HEK293 (cell line): Measurements from ENCODE around the gene KCNMA1.
A peak's percentile ranks its signal among the peaks of the same experiment; 100 is the strongest.

Experiments
- CTCF ChIA-PET: fragments of 350-600 bp; formaldehyde crosslinking; extraction: SDS; loops from one replicate; lab custom pipeline; 2021; ENCODE audit warnings: antibody characterized with exemption; lab: Yijun Ruan, JAX
- POLR2A ChIA-PET: fragments of 300-600 bp; formaldehyde crosslinking; extraction: SDS; loops from one replicate; lab custom pipeline; 2020; ENCODE audit warnings: antibody characterized with exemption, inconsistent platforms; lab: Yijun Ruan, JAX
- H3K27ac ChIP-seq: fragments of 200-500 bp; sonication (Bioruptor generic); 2 replicates; pipeline ENCODE4 v1.5.1; 2014; ENCODE audit warnings: low read depth, low read length, control low read depth, inconsistent platforms; ENCODE audit errors: extremely low read depth
- H3K36me3 ChIP-seq, 2 experiments: fragments of 200-500 bp in 1 of 2; sonication (Bioruptor generic) in 1 of 2; 1 replicate in 1 of 2; 2 replicates in 1 of 2; pipeline ENCODE4 v1.5.1; 2014 to 2017; ENCODE audit warnings: inconsistent platforms in 2 of 2, low read length in 2 of 2; ENCODE audit not compliant: control insufficient read depth in 2 of 2, insufficient read depth in 1 of 2
- H3K4me1 ChIP-seq: fragments of 200-500 bp; sonication (Bioruptor generic); 2 replicates; pipeline ENCODE4 v1.5.1; 2014; ENCODE audit warnings: mild to moderate bottlenecking, low read length, inconsistent platforms; ENCODE audit not compliant: control insufficient read depth, insufficient read depth
- H3K4me3 ChIP-seq: 2 replicates; pipeline ENCODE4 v1.5.1; 2011; ENCODE audit warnings: low read depth, mild to moderate bottlenecking, control low read depth, low read length, moderate library complexity
- H3K9me3 ChIP-seq: fragments of 200-500 bp; sonication (Bioruptor generic); 2 replicates; pipeline ENCODE4 v1.5.1; 2014; ENCODE audit warnings: low read depth, low read length, inconsistent platforms; ENCODE audit not compliant: control insufficient read depth, insufficient read depth
- GLIS1 ChIP-seq: fragments of 450-650 bp; formaldehyde crosslinking; IDR thresholded peaks from 2 replicates; pipeline ENCODE4 v1.5.1; 2016; ENCODE audit warnings: missing biosample characterization, missing genetic modification characterization
- SCRT1 ChIP-seq: fragments of 450-650 bp; formaldehyde crosslinking; IDR thresholded peaks from 2 replicates; pipeline ENCODE4 v1.5.1; 2016; ENCODE audit warnings: missing biosample characterization, missing genetic modification characterization, borderline replicate concordance
- ZBTB11 ChIP-seq: fragments of 450-650 bp; formaldehyde crosslinking; conservative IDR thresholded peaks from 2 replicates; pipeline ENCODE4 v1.5.1; 2016; ENCODE audit warnings: low read depth, missing biosample characterization, missing genetic modification characterization
- ZBTB48 ChIP-seq: fragments of 450-650 bp; formaldehyde crosslinking; IDR thresholded peaks from 2 replicates; pipeline ENCODE4 v1.5.1; 2016; ENCODE audit warnings: missing biosample characterization, missing genetic modification characterization
- ZFHX2 ChIP-seq: fragments of 450-650 bp; formaldehyde crosslinking; conservative IDR thresholded peaks from 2 replicates; pipeline ENCODE4 v1.5.1; 2016; ENCODE audit warnings: missing biosample characterization, missing genetic modification characterization
- ZFP3 ChIP-seq: fragments of 450-650 bp; formaldehyde crosslinking; IDR thresholded peaks from 2 replicates; pipeline ENCODE4 v1.5.1; 2016; ENCODE audit warnings: low read depth, missing biosample characterization, missing genetic modification characterization
- ZNF112 ChIP-seq: fragments of 450-650 bp; formaldehyde crosslinking; IDR thresholded peaks from 2 replicates; pipeline ENCODE4 v1.5.0; 2017; ENCODE audit warnings: missing biosample characterization, missing genetic modification characterization
- ZNF155 ChIP-seq: fragments of 450-650 bp; formaldehyde crosslinking; IDR thresholded peaks from 2 replicates; pipeline ENCODE4 v1.5.1; 2016; ENCODE audit warnings: missing biosample characterization, missing genetic modification characterization
- ZNF274 ChIP-seq, 2 experiments: fragments of 200-500 bp in 1 of 2; fragments of 450-650 bp in 1 of 2; sonication (Bioruptor generic) in 1 of 2; formaldehyde crosslinking in 1 of 2; IDR thresholded peaks; 2 replicates each; pipeline versions ENCODE4 v1.5.1 to v1.6.1; 2014 to 2016; ENCODE audit warnings: borderline replicate concordance in 1 of 2, inconsistent platforms in 1 of 2, low read length in 1 of 2, missing biosample characterization in 1 of 2, missing genetic modification characterization in 1 of 2
- ZNF280C ChIP-seq: fragments of 450-650 bp; formaldehyde crosslinking; IDR thresholded peaks from 2 replicates; pipeline ENCODE4 v1.5.1; 2016; ENCODE audit warnings: missing biosample characterization, missing genetic modification characterization
- ZNF488 ChIP-seq: fragments of 450-650 bp; formaldehyde crosslinking; IDR thresholded peaks from 2 replicates; pipeline ENCODE4 v1.5.1; 2016; ENCODE audit warnings: missing biosample characterization, missing genetic modification characterization
- ZNF530 ChIP-seq: fragments of 450-650 bp; formaldehyde crosslinking; IDR thresholded peaks from 2 replicates; pipeline ENCODE4 v1.5.1; 2016; ENCODE audit warnings: low read depth, missing biosample characterization, missing genetic modification characterization
- ZNF664 ChIP-seq: fragments of 450-650 bp; formaldehyde crosslinking; IDR thresholded peaks from 2 replicates; pipeline ENCODE4 v1.5.1; 2016; ENCODE audit warnings: missing biosample characterization, missing genetic modification characterization
- TF ChIP-seq, protein P1 (sequence below): fragments of 450-650 bp; formaldehyde crosslinking; IDR thresholded peaks from 2 replicates; pipeline ENCODE4 v1.5.1; 2016; ENCODE audit warnings: missing biosample characterization, missing genetic modification characterization
- TF ChIP-seq, protein P2 (sequence below): fragments of 450-650 bp; formaldehyde crosslinking; IDR thresholded peaks from 2 replicates; pipeline ENCODE4 v1.5.1; 2016; ENCODE audit warnings: missing biosample characterization, missing genetic modification characterization
- TF ChIP-seq, protein P3 (sequence below): fragments of 450-650 bp; formaldehyde crosslinking; IDR thresholded peaks from 2 replicates; pipeline ENCODE4 v1.5.1; 2016; ENCODE audit warnings: missing biosample characterization, missing genetic modification characterization, borderline replicate concordance

The KCNMA1 gene

GRCh38 chr10:77319557-77319956 lies 318.1 kb downstream of the KCNMA1 start:
- TF ChIP-seq ZNF280C (tag by site-specific recombination) (no peak), ZFHX2 (tag by site-specific recombination) (peak; percentile 31; the same call in 1 of the 2 replicates), GLIS1 (tag by site-specific recombination) (peak; percentile 61), ZNF274 (IDR thresholded peaks at IDR 0.05; ENCODE audit: low read length) (no peak), ZNF274 (tag by site-specific recombination; IDR thresholded peaks at IDR 0.05; ENCODE audit: borderline replicate concordance) (no peak), ZFP3 (tag by site-specific recombination) (no peak), ZNF530 (tag by site-specific recombination) (no peak), SCRT1 (tag by site-specific recombination) (no peak), ZNF664 (tag by site-specific recombination) (no peak), ZBTB48 (no peak), ZNF155 (tag by site-specific recombination) (no peak), ZNF488 (tag by site-specific recombination) (no peak), ZBTB11 (tag by site-specific recombination) (no peak), ZNF112 (tag by site-specific recombination) (no peak)
- TF ChIP-seq, protein P1, sequence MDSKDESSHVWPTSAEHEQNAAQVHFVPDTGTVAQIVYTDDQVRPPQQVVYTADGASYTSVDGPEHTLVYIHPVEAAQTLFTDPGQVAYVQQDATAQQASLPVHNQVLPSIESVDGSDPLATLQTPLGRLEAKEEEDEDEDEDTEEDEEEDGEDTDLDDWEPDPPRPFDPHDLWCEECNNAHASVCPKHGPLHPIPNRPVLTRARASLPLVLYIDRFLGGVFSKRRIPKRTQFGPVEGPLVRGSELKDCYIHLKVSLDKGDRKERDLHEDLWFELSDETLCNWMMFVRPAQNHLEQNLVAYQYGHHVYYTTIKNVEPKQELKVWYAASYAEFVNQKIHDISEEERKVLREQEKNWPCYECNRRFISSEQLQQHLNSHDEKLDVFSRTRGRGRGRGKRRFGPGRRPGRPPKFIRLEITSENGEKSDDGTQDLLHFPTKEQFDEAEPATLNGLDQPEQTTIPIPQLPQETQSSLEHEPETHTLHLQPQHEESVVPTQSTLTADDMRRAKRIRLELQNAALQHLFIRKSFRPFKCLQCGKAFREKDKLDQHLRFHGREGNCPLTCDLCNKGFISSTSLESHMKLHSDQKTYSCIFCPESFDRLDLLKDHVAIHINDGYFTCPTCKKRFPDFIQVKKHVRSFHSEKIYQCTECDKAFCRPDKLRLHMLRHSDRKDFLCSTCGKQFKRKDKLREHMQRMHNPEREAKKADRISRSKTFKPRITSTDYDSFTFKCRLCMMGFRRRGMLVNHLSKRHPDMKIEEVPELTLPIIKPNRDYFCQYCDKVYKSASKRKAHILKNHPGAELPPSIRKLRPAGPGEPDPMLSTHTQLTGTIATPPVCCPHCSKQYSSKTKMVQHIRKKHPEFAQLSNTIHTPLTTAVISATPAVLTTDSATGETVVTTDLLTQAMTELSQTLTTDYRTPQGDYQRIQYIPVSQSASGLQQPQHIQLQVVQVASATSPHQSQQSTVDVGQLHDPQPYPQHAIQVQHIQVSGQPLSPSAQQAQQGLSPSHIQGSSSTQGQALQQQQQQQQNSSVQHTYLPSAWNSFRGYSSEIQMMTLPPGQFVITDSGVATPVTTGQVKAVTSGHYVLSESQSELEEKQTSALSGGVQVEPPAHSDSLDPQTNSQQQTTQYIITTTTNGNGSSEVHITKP (tag by site-specific recombination), result no peak
- TF ChIP-seq, protein P2, sequence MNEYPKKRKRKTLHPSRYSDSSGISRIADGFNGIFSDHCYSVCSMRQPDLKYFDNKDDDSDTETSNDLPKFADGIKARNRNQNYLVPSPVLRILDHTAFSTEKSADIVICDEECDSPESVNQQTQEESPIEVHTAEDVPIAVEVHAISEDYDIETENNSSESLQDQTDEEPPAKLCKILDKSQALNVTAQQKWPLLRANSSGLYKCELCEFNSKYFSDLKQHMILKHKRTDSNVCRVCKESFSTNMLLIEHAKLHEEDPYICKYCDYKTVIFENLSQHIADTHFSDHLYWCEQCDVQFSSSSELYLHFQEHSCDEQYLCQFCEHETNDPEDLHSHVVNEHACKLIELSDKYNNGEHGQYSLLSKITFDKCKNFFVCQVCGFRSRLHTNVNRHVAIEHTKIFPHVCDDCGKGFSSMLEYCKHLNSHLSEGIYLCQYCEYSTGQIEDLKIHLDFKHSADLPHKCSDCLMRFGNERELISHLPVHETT (tag by site-specific recombination), result no peak
- TF ChIP-seq, protein P3, sequence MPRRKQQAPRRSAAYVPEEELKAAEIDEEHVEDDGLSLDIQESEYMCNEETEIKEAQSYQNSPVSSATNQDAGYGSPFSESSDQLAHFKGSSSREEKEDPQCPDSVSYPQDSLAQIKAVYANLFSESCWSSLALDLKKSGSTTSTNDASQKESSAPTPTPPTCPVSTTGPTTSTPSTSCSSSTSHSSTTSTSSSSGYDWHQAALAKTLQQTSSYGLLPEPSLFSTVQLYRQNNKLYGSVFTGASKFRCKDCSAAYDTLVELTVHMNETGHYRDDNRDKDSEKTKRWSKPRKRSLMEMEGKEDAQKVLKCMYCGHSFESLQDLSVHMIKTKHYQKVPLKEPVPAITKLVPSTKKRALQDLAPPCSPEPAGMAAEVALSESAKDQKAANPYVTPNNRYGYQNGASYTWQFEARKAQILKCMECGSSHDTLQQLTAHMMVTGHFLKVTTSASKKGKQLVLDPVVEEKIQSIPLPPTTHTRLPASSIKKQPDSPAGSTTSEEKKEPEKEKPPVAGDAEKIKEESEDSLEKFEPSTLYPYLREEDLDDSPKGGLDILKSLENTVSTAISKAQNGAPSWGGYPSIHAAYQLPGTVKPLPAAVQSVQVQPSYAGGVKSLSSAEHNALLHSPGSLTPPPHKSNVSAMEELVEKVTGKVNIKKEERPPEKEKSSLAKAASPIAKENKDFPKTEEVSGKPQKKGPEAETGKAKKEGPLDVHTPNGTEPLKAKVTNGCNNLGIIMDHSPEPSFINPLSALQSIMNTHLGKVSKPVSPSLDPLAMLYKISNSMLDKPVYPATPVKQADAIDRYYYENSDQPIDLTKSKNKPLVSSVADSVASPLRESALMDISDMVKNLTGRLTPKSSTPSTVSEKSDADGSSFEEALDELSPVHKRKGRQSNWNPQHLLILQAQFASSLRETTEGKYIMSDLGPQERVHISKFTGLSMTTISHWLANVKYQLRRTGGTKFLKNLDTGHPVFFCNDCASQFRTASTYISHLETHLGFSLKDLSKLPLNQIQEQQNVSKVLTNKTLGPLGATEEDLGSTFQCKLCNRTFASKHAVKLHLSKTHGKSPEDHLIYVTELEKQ (tag by site-specific recombination), result no peak
- TF ChIP-seq, all 188 proteins: peak for 2
- H3K27ac ChIP-seq, result no peak overlapping the region
- no peak overlapping the region for H3K4me3 ChIP-seq
- no peaks in the 10 kb centered on the region for H3K36me3 ChIP-seq
- no peaks in the 10 kb centered on the region for H3K9me3 ChIP-seq
- ChIA-PET POLR2A (no interaction called here), CTCF (no interaction called here)
- no peaks in the 10 kb centered on the region; the same call in none of the 2 replicates for H3K4me1 ChIP-seq
